GM21825 (cell line): ENCODE results near the gene EME2.

Experiments
- ATAC-seq: cut with Tn5 transposase; IDR thresholded peaks from one replicate; pipeline ENCODE4 v1.9.1; 2021; ENCODE audit warnings: mild to moderate bottlenecking, moderate library complexity; ENCODE audit not compliant: unreplicated experiment

Gene EME2

GRCh38 chr16:1817276-1817589 is 44.6 kb downstream of the EME2 start:
- ATAC-seq: no peak

GRCh38 chr16:1817716-1818115 is 45.1 kb downstream of the EME2 start:
- ATAC-seq: no peak

- ATAC-seq: no peak
Measured at GRCh38 chr16:1818204-1818872, 45.7 kb downstream of the EME2 start.

GRCh38 chr16:1818873-1819525 is 46.4 kb downstream of the EME2 start:
- ATAC-seq: no peak

GRCh38 chr16:1819611-1820010 is 47.0 kb downstream of the EME2 start:
- ATAC-seq: no peak

- ATAC-seq: no peak
Measured at GRCh38 chr16:1820096-1820945, 47.7 kb downstream of the EME2 start.

- ATAC-seq: no peak
Measured at GRCh38 chr16:1820946-1821290, 48.3 kb downstream of the EME2 start.

- ATAC-seq: no peak
Measured at GRCh38 chr16:1821861-1822611, 49.4 kb downstream of the EME2 start.

- ATAC-seq: no peak
Measured at GRCh38 chr16:1822801-1823200, 50.2 kb downstream of the EME2 start.

GRCh38 chr16:1823821-1824220 is 51.2 kb downstream of the EME2 start:
- ATAC-seq: no peak

- ATAC-seq: no peak
Measured at GRCh38 chr16:1825381-1825863, 52.8 kb downstream of the EME2 start.
